ENCODE measurements around the gene MSI2. TPM values are rescaled to one million over a fixed set of nuclear protein-coding genes. Genes with fewer than 3 reads are reported as not detected.

MSI2 gene
- total and polyA plus RNA-seq, 2 experiments from 2014 or later, result 15.7 to 76.4 TPM

DNA sequence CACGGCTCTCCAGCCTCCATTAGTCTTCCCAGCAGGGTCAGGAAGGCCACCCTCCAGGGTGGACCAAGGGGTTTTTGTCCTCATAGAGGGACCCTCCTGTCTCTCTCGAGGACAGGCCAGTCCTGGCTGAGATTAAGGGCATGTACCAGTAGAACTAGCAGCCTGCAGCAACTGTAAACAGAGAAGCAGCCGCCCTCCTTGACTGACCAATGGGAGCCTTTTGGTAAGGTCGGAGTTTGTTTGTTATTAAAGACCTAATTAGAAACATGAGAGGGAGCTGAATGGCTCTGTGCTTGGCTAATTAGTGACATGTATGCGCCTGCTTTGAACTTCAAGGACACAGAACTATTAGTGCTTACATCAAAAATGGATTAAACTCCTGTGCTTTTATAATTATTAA lies 408.8 kb downstream of the MSI2 start:
- Histone ChIP-seq H3K4me1 (ENCODE audit: low read depth) (peaks cover 6% of the 10 kb centered on the region), H3K36me3 (no peaks in the 10 kb centered on the region), H3K27ac (no peak overlapping the region), H3K4me3 (no peak overlapping the region), H3K9me3 (ENCODE audit: low read depth) (no peaks in the 10 kb centered on the region), H3K27me3 (no peaks in the 10 kb centered on the region)
- TF ChIP-seq, protein P1, sequence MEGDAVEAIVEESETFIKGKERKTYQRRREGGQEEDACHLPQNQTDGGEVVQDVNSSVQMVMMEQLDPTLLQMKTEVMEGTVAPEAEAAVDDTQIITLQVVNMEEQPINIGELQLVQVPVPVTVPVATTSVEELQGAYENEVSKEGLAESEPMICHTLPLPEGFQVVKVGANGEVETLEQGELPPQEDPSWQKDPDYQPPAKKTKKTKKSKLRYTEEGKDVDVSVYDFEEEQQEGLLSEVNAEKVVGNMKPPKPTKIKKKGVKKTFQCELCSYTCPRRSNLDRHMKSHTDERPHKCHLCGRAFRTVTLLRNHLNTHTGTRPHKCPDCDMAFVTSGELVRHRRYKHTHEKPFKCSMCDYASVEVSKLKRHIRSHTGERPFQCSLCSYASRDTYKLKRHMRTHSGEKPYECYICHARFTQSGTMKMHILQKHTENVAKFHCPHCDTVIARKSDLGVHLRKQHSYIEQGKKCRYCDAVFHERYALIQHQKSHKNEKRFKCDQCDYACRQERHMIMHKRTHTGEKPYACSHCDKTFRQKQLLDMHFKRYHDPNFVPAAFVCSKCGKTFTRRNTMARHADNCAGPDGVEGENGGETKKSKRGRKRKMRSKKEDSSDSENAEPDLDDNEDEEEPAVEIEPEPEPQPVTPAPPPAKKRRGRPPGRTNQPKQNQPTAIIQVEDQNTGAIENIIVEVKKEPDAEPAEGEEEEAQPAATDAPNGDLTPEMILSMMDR (IDR thresholded peaks at IDR 0.05; ENCODE audit: low read depth, low read length), result no peak
- no peak for DNase-seq (ENCODE audit: low read depth in 1 of 2, low spot score in 1 of 2)

GRCh38 chr17:57665696-57666095 lies 409.4 kb downstream of the MSI2 start:
- H3K27ac ChIP-seq, result no peak overlapping the region
- H3K27me3 ChIP-seq, result no peaks in the 10 kb centered on the region
- H3K9me3 ChIP-seq (ENCODE audit: low read depth), result no peaks in the 10 kb centered on the region
- peaks cover 6% of the 10 kb centered on the region for H3K4me1 ChIP-seq (ENCODE audit: low read depth)
- TF ChIP-seq, protein P1 (IDR thresholded peaks at IDR 0.05; ENCODE audit: low read depth, low read length), result no peak
- no peaks in the 10 kb centered on the region for H3K36me3 ChIP-seq
- no peak for DNase-seq (ENCODE audit: low read depth in 1 of 2, low spot score in 1 of 2)
- H3K4me3 ChIP-seq, result no peak overlapping the region

DNA sequence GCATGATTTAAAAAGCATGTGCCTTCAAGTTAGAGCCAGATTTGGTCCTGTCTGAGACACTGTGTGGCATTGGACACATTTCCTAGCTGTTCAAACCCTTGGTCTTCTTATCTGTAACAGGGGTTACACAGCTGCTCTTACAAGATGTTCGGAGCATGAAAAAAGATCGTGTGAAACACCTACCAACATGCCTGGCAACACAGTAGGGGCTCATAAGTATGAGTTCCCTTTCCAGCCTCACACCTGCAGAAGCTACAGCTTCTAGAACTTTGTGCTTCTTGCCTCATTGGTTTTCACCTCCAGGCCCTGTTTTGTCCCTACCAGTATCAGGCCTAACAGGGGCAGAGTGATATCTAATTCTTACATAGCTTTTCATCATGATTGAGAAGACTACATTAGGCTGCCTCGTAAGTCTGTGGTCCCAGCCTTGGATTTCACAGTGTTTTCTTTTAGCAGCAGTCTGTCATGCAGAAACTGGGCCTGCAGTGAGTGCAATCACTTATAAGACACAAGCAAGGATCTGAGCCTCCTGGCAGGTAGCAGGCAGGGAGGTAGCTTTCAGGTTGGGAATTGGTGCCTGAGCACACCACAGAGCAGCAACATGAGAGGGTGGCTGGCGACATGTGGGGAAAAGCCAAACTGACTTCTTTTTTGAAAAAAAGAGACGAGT lies 410.0 kb downstream of the MSI2 start:
- H3K9me3 ChIP-seq (ENCODE audit: low read depth), result no peaks in the 10 kb centered on the region
- DNase-seq (ENCODE audit: low read depth in 1 of 2, low spot score in 1 of 2), result no peak
- no peaks in the 10 kb centered on the region for H3K36me3 ChIP-seq
- TF ChIP-seq, protein P1 (IDR thresholded peaks at IDR 0.05; ENCODE audit: low read depth, low read length), result no peak
- H3K4me1 ChIP-seq (ENCODE audit: low read depth), result peaks cover 6% of the 10 kb centered on the region
- H3K27ac ChIP-seq, result no peak overlapping the region
- no peaks in the 10 kb centered on the region for H3K27me3 ChIP-seq
- H3K4me3 ChIP-seq, result no peak overlapping the region

DNA sequence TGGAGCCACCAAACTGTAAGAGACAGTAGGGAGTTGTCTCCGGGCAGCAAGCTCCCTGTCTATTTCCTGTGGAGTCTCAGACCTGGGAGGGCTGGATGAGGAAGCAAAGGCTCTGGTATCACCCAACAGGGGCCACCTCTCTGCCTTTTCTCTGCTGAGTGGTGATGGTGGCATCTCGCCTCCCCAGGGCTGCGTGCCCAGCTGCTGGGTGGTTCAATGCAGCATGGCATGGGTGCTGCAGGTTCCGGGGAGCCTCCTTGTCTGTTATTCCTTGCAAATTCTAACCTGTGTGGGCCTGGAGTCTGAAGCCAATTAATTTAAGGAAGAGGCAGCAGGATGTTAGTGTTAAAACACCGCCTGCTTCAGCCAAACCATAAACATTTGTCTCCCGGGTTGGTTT lies 410.6 kb downstream of the MSI2 start:
- TF ChIP-seq, protein P1 (IDR thresholded peaks at IDR 0.05; ENCODE audit: low read depth, low read length), result no peak
- Histone ChIP-seq H3K36me3 (no peaks in the 10 kb centered on the region), H3K4me1 (ENCODE audit: low read depth) (peaks cover 6% of the 10 kb centered on the region), H3K27ac (no peak overlapping the region), H3K27me3 (no peaks in the 10 kb centered on the region), H3K4me3 (no peak overlapping the region), H3K9me3 (ENCODE audit: low read depth) (no peaks in the 10 kb centered on the region)
- DNase-seq (ENCODE audit: low read depth in 1 of 2, low spot score in 1 of 2), result no peak

DNA sequence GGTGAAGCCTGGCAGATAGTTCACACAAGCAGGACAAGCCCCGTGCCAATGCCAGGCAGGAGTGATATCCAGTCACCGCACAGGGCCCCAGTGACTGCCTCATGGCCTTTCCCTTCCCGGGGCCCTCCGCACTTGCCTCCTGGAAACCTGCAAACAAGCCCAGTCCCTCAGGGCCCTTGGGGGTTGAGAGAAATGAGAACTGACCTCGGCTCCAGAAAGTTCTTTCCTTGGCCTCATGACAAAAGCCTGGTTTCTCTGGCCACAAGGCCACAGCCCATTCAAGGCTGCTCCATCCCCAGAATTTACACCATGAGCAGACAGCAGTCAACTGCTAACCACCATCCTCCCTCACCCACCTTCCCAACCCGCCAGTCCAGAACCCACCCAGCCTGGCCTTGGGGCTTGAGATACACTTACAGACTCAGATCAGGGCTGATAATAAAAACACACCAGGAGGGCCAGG lies 411.2 kb downstream of the MSI2 start:
- peaks cover 6% of the 10 kb centered on the region for H3K4me1 ChIP-seq (ENCODE audit: low read depth)
- no peaks in the 10 kb centered on the region for H3K27me3 ChIP-seq
- H3K27ac ChIP-seq, result no peak overlapping the region
- H3K9me3 ChIP-seq (ENCODE audit: low read depth), result no peaks in the 10 kb centered on the region
- DNase-seq (ENCODE audit: low read depth in 1 of 2, low spot score in 1 of 2), result no peak
- TF ChIP-seq, protein P1 (IDR thresholded peaks at IDR 0.05; ENCODE audit: low read depth, low read length), result no peak
- H3K4me3 ChIP-seq, result no peak overlapping the region
- H3K36me3 ChIP-seq, result no peaks in the 10 kb centered on the region
